WTC11 (cell line): ENCODE measurements around the gene PLEKHN1.

Source experiments
- MYBL2 ChIP-seq: sonication (generic); formaldehyde crosslinking; IDR thresholded peaks from 2 replicates; pipeline ENCODE4 v1.8.1; 2023; ENCODE audit warnings: mild to moderate bottlenecking, moderate library complexity, missing genetic modification reagents
- SP1 ChIP-seq: sonication (generic); formaldehyde crosslinking; conservative IDR thresholded peaks from 2 replicates; pipeline ENCODE4 v1.8.1; 2022; ENCODE audit warnings: missing genetic modification reagents
- TF ChIP-seq, protein P1 (sequence below): sonication (generic); formaldehyde crosslinking; IDR thresholded peaks from 2 replicates; pipeline ENCODE4 v1.8.1; 2022; ENCODE audit warnings: low read depth, mild to moderate bottlenecking, moderate library complexity, missing genetic modification reagents, borderline replicate concordance
- TF ChIP-seq, protein P2 (sequence below): sonication (generic); formaldehyde crosslinking; IDR thresholded peaks from 2 replicates; pipeline ENCODE4 v1.8.0; 2022; ENCODE audit warnings: mild to moderate bottlenecking, missing genetic modification reagents
- TF ChIP-seq, protein P3 (sequence below): fragments of 200-600 bp; IDR thresholded peaks from 2 replicates; pipeline ENCODE4 v1.8.0; 2022; ENCODE audit warnings: antibody characterized with exemption

DNA sequence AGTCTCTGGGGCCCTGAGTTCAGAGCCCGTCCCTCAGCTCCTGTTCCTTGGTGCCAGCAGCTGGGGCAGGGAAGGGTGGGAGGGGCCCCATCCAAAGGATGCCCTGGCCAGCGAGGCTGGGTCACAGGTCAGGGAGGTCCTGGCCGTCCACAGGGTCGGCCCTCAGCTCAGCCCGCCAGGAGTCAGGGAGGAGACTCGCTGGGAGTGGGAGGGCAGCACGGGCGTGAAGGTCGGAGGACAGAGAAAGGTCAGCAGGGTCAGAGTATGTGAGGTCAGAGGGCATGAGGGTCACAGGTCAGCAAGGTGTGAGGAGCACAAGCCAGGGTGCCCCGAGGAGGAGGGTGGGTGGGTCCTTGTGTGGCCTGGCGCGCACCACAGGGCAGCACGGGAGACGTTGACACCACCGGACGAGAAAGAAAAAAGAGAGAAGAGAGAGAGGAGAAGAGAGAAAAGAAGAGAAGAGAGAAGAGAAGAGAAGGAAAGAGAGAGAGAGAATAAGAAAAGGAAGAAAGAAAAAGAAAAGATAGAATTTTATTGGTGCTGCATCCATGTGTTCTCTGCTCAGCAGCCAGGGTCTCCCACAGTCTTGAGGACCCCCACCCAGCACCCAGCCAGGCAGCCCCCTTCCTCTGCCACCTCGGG lies 8.5 kb downstream of the PLEKHN1 start:
- TF ChIP-seq, protein P1, sequence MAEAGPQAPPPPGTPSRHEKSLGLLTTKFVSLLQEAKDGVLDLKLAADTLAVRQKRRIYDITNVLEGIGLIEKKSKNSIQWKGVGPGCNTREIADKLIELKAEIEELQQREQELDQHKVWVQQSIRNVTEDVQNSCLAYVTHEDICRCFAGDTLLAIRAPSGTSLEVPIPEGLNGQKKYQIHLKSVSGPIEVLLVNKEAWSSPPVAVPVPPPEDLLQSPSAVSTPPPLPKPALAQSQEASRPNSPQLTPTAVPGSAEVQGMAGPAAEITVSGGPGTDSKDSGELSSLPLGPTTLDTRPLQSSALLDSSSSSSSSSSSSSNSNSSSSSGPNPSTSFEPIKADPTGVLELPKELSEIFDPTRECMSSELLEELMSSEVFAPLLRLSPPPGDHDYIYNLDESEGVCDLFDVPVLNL (CRISPR knock-in tag): no peak
- TF ChIP-seq, protein P2, sequence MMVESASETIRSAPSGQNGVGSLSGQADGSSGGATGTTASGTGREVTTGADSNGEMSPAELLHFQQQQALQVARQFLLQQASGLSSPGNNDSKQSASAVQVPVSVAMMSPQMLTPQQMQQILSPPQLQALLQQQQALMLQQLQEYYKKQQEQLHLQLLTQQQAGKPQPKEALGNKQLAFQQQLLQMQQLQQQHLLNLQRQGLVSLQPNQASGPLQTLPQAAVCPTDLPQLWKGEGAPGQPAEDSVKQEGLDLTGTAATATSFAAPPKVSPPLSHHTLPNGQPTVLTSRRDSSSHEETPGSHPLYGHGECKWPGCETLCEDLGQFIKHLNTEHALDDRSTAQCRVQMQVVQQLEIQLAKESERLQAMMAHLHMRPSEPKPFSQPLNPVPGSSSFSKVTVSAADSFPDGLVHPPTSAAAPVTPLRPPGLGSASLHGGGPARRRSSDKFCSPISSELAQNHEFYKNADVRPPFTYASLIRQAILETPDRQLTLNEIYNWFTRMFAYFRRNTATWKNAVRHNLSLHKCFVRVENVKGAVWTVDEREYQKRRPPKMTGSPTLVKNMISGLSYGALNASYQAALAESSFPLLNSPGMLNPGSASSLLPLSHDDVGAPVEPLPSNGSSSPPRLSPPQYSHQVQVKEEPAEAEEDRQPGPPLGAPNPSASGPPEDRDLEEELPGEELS: no peak
- TF ChIP-seq, protein P3, sequence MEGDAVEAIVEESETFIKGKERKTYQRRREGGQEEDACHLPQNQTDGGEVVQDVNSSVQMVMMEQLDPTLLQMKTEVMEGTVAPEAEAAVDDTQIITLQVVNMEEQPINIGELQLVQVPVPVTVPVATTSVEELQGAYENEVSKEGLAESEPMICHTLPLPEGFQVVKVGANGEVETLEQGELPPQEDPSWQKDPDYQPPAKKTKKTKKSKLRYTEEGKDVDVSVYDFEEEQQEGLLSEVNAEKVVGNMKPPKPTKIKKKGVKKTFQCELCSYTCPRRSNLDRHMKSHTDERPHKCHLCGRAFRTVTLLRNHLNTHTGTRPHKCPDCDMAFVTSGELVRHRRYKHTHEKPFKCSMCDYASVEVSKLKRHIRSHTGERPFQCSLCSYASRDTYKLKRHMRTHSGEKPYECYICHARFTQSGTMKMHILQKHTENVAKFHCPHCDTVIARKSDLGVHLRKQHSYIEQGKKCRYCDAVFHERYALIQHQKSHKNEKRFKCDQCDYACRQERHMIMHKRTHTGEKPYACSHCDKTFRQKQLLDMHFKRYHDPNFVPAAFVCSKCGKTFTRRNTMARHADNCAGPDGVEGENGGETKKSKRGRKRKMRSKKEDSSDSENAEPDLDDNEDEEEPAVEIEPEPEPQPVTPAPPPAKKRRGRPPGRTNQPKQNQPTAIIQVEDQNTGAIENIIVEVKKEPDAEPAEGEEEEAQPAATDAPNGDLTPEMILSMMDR: no peak
- TF ChIP-seq SP1 (CRISPR knock-in tag): no peak
- TF ChIP-seq MYBL2 (CRISPR knock-in tag): no peak
